Osteoblast (primary cell): ENCODE data around the gene ZSCAN5B. TPM values are rescaled to one million over a fixed set of nuclear protein-coding genes. Genes with fewer than 3 reads are reported as not detected.
"Not testable (repeated sequence)": the region's sequence is repeated elsewhere in the genome, so short reads cannot be mapped to it uniquely, and the experiment has no call there.

ENCODE experiments used
- DNase-seq: peaks from one replicate; pipeline ENCODE4 v3.0.0; 2011; ENCODE audit warnings: low spot score, mixed read lengths; ENCODE audit not compliant: insufficient read length; ENCODE audit errors: missing footprints
- H2AFZ ChIP-seq: 2 replicates; pipeline ENCODE4 v1.6.0; 2011; ENCODE audit warnings: mild to moderate bottlenecking, low read length
- H3K27ac ChIP-seq: 2 replicates; pipeline ENCODE4 v1.5.1; 2011; ENCODE audit warnings: mild to moderate bottlenecking, low read depth, low read length, moderate library complexity
- H3K27me3 ChIP-seq: 2 replicates; pipeline ENCODE4 v1.6.0; 2012; ENCODE audit warnings: mild to moderate bottlenecking, control low read depth, inconsistent platforms, low read length, moderate library complexity; ENCODE audit not compliant: insufficient read depth
- H3K36me3 ChIP-seq: 2 replicates; pipeline ENCODE4 v1.5.1; 2011; ENCODE audit warnings: mild to moderate bottlenecking, low read length, control low read depth, moderate library complexity; ENCODE audit not compliant: insufficient read depth
- H3K4me1 ChIP-seq: 2 replicates; pipeline ENCODE4 v1.5.1; 2011; ENCODE audit warnings: mild to moderate bottlenecking, low read length, control low read depth, moderate library complexity; ENCODE audit not compliant: insufficient read depth
- H3K4me2 ChIP-seq: 2 replicates; pipeline ENCODE4 v1.6.0; 2011; ENCODE audit warnings: mild to moderate bottlenecking, low read length; ENCODE audit not compliant: insufficient read depth
- H3K4me3 ChIP-seq: fragments of 200-600 bp; sonication (generic); 3 replicates; pipeline ENCODE4 v1.5.1; 2012; ENCODE audit warnings: mild to moderate bottlenecking, low read length, inconsistent platforms; ENCODE audit not compliant: insufficient read depth
- H3K79me2 ChIP-seq: 2 replicates; pipeline ENCODE4 v1.6.0; 2012; ENCODE audit warnings: mild to moderate bottlenecking, low read length, control low read depth, inconsistent platforms; ENCODE audit not compliant: insufficient read depth
- H3K9me3 ChIP-seq: 2 replicates; pipeline ENCODE4 v1.5.1; 2011; ENCODE audit warnings: low read depth, low read length, control low read depth
- H4K20me1 ChIP-seq: 2 replicates; pipeline ENCODE4 v1.6.0; 2012; ENCODE audit warnings: mild to moderate bottlenecking, low read length, control low read depth; ENCODE audit not compliant: insufficient read depth
- total RNA-seq: library from RNA; depleted of rRNA; stranded (reverse); fragments of >200 nt; gene quantifications from 2 replicates; pipeline ENCODE4 v1.2.3, GENCODE V29; 2012
- TF ChIP-seq, protein P1 (sequence below): IDR thresholded peaks from 2 replicates; pipeline ENCODE4 v1.5.1; 2011; ENCODE audit warnings: mild to moderate bottlenecking, low read depth, low read length, moderate library complexity; ENCODE audit errors: extremely low read depth

ZSCAN5B gene
- total RNA-seq, 1 donor, result under 0.01 TPM

DNA sequence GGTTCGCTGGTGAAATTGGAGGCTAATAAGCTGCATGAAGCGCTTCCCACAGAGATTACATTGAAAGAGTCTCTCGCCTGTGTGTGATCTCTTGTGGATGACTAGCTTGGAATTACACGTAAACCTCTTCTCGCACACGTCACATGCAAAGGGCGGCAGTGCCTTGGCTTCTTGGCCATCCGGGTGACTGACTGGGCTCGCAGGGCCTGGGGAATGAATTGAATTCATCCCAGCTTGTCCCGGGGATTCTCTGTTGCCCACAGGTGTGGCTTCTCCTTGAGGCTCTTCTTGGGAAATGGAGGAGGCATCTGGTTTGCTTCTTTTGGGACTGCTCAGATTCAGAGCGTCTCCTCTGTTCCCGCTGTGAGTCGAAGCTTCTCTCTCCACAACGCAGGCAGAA is 24.3 kb upstream of the ZSCAN5B start:
- Histone ChIP-seq H4K20me1 (no peaks in the 10 kb centered on the region), H3K4me3 (no peak overlapping the region), H3K9me3 (no peaks in the 10 kb centered on the region), H3K27me3 (no peaks in the 10 kb centered on the region), H3K36me3 (no peaks in the 10 kb centered on the region), H3K4me2 (no peak overlapping the region), H3K4me1 (no peaks in the 10 kb centered on the region), H3K27ac (no peak overlapping the region), H2AFZ (no peak overlapping the region), H3K79me2 (no peaks in the 10 kb centered on the region)
- DNase-seq, result no peak
- TF ChIP-seq, protein P1, sequence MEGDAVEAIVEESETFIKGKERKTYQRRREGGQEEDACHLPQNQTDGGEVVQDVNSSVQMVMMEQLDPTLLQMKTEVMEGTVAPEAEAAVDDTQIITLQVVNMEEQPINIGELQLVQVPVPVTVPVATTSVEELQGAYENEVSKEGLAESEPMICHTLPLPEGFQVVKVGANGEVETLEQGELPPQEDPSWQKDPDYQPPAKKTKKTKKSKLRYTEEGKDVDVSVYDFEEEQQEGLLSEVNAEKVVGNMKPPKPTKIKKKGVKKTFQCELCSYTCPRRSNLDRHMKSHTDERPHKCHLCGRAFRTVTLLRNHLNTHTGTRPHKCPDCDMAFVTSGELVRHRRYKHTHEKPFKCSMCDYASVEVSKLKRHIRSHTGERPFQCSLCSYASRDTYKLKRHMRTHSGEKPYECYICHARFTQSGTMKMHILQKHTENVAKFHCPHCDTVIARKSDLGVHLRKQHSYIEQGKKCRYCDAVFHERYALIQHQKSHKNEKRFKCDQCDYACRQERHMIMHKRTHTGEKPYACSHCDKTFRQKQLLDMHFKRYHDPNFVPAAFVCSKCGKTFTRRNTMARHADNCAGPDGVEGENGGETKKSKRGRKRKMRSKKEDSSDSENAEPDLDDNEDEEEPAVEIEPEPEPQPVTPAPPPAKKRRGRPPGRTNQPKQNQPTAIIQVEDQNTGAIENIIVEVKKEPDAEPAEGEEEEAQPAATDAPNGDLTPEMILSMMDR, result no peak

DNA sequence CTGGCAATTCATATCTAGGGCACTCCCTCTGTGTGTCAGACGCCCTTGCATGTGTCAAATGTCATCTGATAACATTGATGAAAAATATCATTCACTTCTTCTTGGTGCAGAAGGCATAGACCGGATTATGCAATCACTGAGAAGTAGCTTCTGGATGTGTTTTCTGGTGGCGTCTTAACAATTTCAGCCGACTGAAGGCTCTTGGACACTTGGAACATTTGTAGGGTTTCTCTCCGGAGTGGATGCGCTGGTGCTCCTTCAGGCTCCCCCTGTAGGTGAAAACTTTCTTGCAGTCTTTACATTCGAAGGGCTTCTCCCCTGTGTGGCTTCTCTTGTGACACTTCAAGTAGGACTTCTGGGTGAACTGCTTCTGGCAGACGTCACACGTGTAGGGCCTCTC is 23.9 kb upstream of the ZSCAN5B start:
- not testable (repeated sequence) for H3K4me2 ChIP-seq, H3K27me3 ChIP-seq, H3K9me3 ChIP-seq, H3K27ac ChIP-seq, H4K20me1 ChIP-seq, H3K4me3 ChIP-seq, DNase-seq, H3K36me3 ChIP-seq, H3K4me1 ChIP-seq, H3K79me2 ChIP-seq, H2AFZ ChIP-seq
- TF ChIP-seq, protein P1, result peak; percentile 40

DNA sequence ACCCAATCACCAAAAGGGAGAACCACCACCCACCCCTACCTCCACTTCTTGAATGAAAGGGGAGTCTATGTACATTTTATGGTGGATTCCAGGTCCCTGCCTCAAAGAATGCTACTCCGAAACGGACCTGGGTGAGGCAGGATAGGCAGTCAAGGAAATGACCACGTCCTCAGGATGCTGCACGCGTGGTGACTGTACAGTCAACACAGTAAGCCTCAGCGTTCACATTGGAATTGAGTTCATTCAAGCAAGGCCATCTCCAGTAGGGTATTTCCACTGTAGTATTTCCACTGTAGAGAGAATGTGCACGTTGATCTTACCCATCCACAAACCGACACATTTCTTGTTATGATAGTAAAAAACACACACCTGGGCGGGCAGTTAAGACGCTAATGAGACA is 21.4 kb upstream of the ZSCAN5B start:
- TF ChIP-seq, protein P1, result no peak
- H3K9me3 ChIP-seq, result no peaks in the 10 kb centered on the region
- H3K4me1 ChIP-seq, result no peaks in the 10 kb centered on the region

DNA sequence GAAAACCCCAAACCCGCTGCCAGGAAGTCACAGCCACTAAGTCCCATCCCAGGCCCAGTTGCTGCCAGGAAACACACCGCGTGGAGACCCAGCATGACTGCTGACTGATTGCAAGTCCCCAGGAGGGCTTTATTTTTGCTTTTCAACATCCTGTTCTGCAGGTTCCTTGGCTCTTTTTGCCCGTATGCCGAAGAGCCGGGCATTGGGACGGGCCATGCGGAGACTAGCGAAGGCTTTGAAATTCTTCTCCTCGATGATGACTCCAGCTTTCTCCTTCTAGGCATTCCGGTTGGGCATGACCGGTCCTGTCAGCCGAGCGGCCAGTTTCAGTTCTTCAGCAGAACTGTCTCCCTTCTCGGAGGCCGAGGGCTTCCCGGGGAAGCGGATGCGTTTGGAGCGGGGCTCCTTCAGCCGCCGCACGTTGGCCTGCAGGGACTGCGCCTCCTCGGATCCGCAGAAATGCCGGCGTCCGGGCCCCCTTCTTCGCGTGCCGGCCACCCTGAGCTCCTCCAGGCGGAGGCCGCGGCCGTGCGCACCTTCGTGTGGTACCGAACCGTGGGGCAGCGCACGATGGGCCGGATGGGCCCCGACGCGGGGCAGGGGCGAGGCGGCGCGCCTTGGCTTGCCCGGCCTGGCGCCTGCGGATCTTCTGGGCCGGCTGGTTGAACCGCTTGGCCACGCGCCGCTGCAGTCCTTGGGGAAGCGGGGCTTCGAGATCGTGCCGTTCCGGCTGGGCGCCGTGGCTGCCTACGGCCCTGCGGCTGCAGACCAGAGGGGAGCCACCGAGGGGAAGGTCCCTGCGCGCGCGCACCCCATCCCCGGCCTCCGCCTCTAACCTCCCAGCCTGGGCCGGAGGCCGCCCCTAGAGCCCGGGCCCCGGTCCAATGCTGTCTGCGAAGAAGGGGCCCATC is 19.7 kb upstream of the ZSCAN5B start:
- Histone ChIP-seq H2AFZ (peak overlapping the region; percentile 89), H3K4me1 (no peaks in the 10 kb centered on the region), H3K27ac (no peak overlapping the region), H3K9me3 (no peaks in the 10 kb centered on the region), H4K20me1 (no peaks in the 10 kb centered on the region), H3K27me3 (no peaks in the 10 kb centered on the region), H3K4me2 (peak overlapping the region; percentile 84), H3K36me3 (no peaks in the 10 kb centered on the region), H3K79me2 (no peaks in the 10 kb centered on the region), H3K4me3 (peak overlapping the region; percentile 66)
- TF ChIP-seq, protein P1, result no peak
- DNase-seq, result peak; percentile 94

More for the DNA sequence above, 21.4 kb upstream of the ZSCAN5B start:
- no peaks in the 10 kb centered on the region for H4K20me1 ChIP-seq
- H3K4me2 ChIP-seq, result no peak overlapping the region
- H3K79me2 ChIP-seq, result no peaks in the 10 kb centered on the region
- no peak overlapping the region for H2AFZ ChIP-seq
- DNase-seq, result no peak
- no peak overlapping the region for H3K27ac ChIP-seq
- no peaks in the 10 kb centered on the region for H3K36me3 ChIP-seq
- H3K27me3 ChIP-seq, result no peaks in the 10 kb centered on the region
- no peak overlapping the region for H3K4me3 ChIP-seq
